CD4-positive, alpha-beta T cell treated with Interleukin-4 for 4 hours (primary cell): ENCODE results near the gene PDE9A.

Experiments
- DNase-seq: peaks from one replicate; pipeline ENCODE4 v3.0.0-alpha.2; 2020

Gene PDE9A

GRCh38 chr21:42644223-42645208, 8.9 kb upstream of the PDE9A start:
- DNase-seq = no peak

- no peak for DNase-seq
These were observed 8.0 kb upstream of the PDE9A start for GRCh38 chr21:42645211-42646075.

DNA sequence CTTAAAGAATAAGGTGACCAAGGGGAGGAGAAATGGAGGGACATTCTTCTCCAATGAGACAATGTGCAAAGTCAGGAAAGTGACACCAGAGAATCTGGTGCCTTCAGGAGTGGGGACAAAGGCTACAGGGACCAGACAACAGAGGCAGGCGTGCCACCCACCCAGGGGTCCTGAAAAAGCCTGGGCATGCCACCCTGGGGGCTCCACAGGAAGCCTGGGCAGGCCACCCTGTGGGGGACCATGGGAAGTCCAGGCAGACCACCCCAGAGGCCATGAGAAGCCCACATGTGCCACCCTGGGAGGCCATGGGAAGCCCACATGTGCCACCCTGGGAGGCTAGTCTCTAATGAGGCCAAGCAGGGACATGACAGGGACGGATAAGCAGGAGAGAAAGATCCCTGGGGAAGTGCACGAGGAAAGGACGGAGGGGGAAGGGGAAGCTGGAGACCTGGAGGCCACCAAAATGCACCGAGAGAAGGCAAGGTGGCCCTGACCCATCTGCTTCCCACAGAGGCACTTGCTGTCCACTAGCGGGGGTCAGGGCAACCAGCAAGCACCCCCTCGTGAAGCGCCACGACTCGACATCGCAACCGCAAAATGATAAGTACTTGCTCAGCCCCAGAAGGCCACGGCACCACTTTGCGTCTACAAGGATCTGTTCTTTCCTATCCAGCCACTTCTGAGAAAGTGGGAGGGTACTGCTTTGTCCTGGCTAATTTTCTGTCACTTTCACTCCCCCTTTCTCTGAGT, 7.2 kb upstream of the PDE9A start:
- DNase-seq = no peak

DNA sequence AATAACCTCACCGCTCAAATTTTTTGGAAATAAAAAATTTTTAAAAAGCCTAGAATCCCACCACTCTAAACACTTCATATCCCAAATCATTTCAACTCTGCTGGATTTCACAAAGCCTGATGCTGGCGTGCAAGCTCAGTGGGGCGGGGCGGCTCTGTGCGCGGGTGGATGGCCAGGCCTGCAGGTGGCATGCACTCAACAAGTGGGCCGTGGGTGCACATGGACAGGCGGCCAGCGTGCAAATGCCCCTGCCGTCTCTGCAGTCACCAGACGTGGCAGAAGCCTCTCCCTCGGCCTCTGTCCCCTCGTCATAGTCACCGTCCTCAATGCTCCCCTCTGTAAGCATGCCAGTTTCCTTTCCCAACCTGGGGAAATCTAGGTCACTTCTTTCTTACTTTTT, 6.6 kb upstream of the PDE9A start:
- no peak for DNase-seq

DNA sequence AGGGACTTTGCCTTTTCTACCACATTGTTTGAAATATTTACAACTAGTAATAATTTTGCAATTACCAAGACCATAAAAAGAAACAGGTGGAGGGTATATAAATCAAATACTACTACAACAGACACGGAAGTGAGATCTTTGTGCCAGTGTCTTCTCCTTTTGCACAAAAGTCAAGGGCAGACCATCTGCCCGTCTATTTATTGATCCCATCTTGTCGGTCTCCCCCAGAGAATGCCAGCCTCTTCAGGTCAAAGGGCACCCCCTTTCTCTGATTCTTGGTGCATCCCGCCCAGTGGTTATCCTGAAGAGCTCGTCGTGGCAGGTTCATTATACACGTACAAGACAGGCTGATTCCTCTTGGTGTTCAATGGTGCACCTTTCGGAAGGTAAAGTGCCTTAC, 4.8 kb upstream of the PDE9A start:
- DNase-seq = no peak

- no peak for DNase-seq
These were observed 4.0 kb upstream of the PDE9A start for GRCh38 chr21:42649122-42650032.

DNA sequence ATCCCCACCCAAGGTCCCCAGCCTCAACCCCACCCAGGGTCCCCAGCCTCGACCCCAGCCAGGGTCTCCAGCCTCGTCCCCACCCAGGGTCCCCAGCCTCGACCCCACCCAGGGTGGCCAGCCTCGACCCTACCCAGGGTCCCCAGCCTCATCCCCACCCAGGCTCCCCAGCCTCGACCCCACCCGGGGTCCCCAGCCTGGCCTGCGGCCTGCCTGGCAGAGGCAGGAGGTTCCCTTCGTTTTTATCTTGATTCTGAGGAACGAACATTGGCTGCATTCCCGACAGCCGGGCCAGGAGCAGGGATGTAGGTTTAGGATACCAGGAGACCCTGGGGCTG, 3.4 kb upstream of the PDE9A start:
- DNase-seq = no peak

DNA sequence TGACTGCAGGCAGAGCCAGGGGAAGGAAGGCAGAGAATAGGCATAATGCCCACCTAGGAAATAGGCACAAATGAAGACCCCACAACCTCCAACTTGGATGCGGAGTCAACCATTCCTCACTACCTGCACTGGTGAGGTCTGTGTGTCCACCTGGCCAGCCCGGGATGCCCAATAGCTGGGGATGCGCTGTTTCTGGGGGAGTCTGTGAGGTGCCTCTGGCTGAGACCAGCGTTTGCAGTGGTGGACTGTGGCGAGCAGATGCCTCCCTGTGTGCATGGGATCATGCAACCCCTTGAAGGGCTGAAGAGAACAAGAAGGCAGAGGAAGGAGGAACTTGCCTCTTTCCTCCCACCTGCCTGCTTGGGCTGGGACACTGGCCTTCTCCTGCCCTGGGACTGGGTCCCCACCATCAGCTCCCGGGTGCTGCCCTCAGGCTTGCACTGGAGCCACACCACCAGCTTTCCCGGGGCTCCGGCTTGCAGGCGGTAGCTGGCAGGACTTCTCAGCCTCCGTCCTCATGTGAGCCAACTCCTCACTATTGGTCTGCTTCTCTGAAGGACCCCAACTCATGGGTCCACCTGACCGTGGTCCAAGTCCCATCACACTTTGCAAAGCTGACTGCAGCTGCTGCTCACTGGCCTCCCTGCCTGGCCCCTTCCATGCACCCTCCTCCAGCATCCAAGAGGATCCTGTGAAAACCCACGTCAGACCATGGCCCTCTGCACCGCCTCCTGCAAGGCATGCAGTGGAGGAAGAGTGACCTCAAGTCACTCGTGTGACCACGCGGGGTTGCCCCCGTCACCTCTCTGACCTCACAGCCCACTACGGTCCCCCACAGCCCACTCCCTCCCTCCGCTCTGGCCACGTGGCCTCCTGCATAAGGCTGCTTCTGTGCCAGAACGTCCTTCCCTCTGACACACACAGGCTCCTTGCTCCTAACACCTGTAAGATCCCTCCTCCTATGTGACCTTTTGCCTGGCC, 2.7 kb upstream of the PDE9A start:
- DNase-seq = no peak

DNA sequence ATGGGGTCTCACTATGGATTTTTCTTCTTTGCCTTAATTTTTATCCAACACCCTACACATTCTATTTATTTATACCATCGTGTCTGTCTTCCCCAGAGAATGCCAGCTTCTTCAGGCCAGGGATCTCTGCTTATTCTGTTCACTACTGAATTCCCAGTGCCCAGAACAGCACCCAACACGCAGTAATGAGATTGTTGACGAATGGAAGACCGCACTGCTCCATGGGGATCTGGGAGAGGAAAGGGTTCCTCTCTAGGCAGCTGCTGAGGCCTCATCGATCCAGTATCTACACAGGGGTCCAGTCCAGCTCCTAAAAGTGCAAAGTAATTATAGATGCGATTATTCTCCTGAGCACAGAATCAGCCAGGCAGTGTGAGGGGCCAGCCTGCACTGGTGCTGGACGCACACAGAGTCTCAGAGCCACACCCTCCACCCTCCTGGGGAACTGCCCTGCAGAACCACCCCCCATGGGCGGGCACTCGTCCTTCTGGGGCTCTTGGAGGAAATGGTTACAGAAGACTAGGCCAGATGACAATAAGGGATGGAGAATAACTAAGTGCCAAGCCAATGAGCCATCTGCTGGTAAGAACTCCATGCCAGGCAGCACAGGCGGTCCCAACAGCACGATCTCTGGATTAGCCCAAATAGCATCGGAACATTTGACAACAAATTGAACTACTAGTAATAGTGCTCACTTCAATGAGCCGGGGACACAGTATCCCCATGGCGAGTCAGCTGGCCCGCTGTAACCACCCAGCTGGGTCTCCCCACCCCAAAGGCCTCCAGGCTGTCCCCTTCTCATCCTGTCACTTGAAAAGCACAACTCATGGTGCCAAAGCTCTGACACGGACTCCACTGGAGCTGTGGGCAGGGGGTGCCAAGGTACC, 1.7 kb upstream of the PDE9A start:
- no peak for DNase-seq

DNA sequence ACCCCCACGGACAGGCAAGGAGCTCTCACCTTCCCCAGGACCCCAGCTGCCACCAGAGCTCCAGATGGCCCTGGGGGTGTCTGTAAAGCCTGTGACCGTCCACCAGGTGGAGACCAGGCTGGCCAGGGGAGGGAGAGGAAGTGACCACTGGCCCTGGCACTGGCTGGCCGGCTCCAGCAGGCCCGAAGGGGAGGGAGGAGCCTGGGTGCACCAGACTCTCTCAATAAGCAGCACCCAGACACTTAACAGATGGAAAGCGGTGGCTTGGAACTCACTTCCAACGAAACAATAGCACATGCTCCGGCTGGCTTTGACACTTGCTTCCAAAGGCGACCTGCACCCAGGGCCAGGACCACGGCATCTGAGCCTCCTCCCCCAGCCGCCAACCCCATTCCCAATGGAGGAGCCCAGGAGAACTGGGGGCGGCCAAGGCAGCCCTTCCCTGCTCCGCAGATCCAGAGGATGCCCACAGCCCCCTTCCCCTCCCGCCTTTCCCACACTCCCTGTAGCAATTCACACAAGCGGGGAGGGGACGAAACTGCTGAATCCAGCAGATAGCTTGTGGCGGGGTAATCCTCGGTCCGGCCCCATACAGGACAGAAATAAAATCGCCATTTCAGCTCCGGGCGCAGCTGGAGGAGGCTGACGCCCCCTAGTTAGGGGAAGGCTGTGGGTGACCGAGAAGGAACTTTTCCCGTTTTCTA, 742 bp upstream of the PDE9A start:
- no peak for DNase-seq

DNA sequence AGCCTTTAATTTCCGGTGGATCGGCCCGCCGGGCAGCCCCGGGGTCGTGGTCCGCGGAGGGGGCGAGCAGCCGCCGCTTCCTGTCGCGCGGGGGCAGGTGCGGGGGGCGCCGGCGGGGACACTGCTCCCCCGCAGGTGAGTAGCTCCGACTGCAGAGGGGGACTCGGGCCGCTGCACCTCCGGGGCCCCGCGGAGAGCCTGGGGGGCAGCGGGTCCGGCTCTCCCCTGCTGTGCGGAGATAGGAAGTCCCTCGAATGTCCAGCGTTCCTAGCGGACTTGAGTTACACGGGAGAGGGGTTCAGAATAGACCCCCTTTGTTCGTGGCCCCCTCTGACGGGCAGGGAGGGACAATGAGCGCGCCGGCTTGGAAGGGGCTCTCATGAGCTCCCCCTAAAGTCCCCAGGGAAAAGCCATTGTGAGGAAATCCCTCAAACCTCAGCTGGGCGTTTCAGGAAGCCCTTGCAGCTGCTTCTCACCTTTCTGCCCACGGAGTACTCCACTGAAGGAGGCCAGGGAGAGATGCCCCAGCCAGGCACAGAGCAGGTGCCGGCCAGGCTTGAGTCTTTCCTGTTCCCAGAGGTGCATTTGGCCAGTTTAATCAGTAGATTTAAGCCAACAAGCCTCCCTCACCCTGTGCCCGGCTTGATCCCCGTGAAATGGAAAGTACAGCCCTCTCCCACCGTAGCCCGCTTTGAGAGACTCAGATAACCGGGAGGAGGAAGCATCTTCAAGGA, 925 bp downstream of the PDE9A start:
- no peak for DNase-seq

- DNase-seq = no peak
These were observed 1.7 kb downstream of the PDE9A start for GRCh38 chr21:42654913-42655795.

GRCh38 chr21:42655796-42656770, 2.7 kb downstream of the PDE9A start:
- no peak for DNase-seq

- no peak for DNase-seq
These were observed 3.5 kb downstream of the PDE9A start for GRCh38 chr21:42656872-42657271.

DNA sequence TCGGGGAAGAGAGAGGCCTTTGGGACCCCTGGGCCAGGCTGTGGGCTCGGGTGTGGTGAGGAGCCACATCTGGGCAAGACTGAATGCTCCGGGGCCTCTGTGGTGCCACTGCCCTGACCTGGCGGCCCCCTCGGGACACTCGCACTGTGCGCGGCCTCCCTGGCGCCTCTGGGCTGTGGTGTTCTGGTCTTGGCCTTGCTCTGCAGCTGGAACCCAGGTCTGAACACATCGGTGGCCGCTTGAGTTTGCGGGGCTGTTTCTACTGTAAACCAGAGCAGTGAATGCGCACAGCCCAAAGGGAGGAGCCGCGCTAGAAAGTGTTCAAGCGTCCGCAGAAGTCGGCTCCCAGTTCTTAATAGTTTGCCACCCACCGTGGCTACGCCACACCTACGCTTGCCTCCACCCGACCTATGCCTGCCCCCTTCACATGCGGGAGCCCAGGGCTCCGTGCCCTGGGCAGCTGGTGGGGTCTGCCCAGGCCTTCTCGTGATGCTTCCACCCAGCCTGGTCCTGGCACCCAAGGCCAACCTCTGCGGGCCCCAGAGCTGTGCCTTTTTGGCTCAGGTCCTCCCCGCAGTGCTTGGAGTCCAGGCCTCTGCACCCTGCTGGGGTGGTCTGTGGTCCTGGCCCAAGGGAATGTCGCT, 4.4 kb downstream of the PDE9A start:
- DNase-seq = no peak
